Neural cell (in vitro differentiated cells): Measurements from ENCODE around the gene LMO1. TPM values are rescaled to one million over a fixed set of nuclear protein-coding genes. Genes with fewer than 3 reads are reported as not detected.

Experiments
- H2AFZ ChIP-seq: fragments of 200-600, 300-800 bp; sonication (generic), shearing (Covaris generic); 2 replicates; pipeline ENCODE4 v1.6.0; 2014; ENCODE audit warnings: low read depth, mild to moderate bottlenecking, antibody characterized with exemption, low read length, moderate library complexity
- H3F3A ChIP-seq: fragments of 200-600 bp; shearing (Covaris generic); 2 replicates; pipeline ENCODE4 v1.6.1; 2016; ENCODE audit warnings: mild to moderate bottlenecking, moderate library complexity, mixed read lengths, antibody characterized with exemption, low read length; ENCODE audit not compliant: insufficient read depth, poor library complexity, severe bottlenecking
- H3K27ac ChIP-seq: fragments of 200-600, 300-800 bp; sonication (generic), shearing (Covaris generic); 2 replicates; pipeline ENCODE4 v1.5.1; 2014; ENCODE audit warnings: mild to moderate bottlenecking, low read length, moderate library complexity
- H3K27me3 ChIP-seq: fragments of 300-800, 200-600 bp; sonication (generic), shearing (Covaris generic); 2 replicates; pipeline ENCODE4 v1.6.0; 2014; ENCODE audit warnings: mild to moderate bottlenecking, low read depth, low read length, moderate library complexity; ENCODE audit not compliant: insufficient read depth
- H3K36me3 ChIP-seq: fragments of 300-800, 200-600 bp; sonication (generic), shearing (Covaris generic); 2 replicates; pipeline ENCODE4 v1.5.1; 2014; ENCODE audit warnings: mild to moderate bottlenecking, antibody characterized with exemption, low read length, moderate library complexity; ENCODE audit not compliant: insufficient read depth
- H3K4me2 ChIP-seq: fragments of 300-800, 200-600 bp; sonication (generic), shearing (Covaris generic); 2 replicates; pipeline ENCODE4 v1.6.0; 2014; ENCODE audit warnings: mild to moderate bottlenecking, low read length
- H3K4me3 ChIP-seq: fragments of 300-800, 200-600 bp; sonication (generic), shearing (Covaris generic); 2 replicates; pipeline ENCODE4 v1.5.1; 2014; ENCODE audit warnings: mild to moderate bottlenecking, low read length, moderate library complexity
- H3K79me2 ChIP-seq: fragments of 200-600 bp; shearing (Covaris generic); replicated peaks from 2 replicates; pipeline ENCODE4 v1.6.0; 2014; ENCODE audit warnings: mild to moderate bottlenecking, low read length, moderate library complexity; ENCODE audit not compliant: insufficient read depth
- H3K9ac ChIP-seq: fragments of 300-800, 200-600 bp; sonication (generic), shearing (Covaris generic); 2 replicates; pipeline ENCODE4 v1.6.1; 2016; ENCODE audit warnings: mild to moderate bottlenecking, low read length, mixed read lengths
- H3K9me2 ChIP-seq: fragments of 200-600 bp; shearing (Covaris generic); 2 replicates; pipeline ENCODE4 v1.6.1; 2016; ENCODE audit warnings: mild to moderate bottlenecking, low read length, mixed read lengths; ENCODE audit not compliant: insufficient read depth
- H3K9me3 ChIP-seq: fragments of 200-600, 300-800 bp; sonication (generic), shearing (Covaris generic); 2 replicates; pipeline ENCODE4 v1.6.1; 2016; ENCODE audit warnings: mild to moderate bottlenecking, mixed run types, low read length, moderate library complexity, mixed read lengths
- H4K20me1 ChIP-seq: fragments of 200-600 bp; shearing (Covaris generic); 2 replicates; pipeline ENCODE4 v1.6.1; 2016; ENCODE audit warnings: mild to moderate bottlenecking, mixed run types; ENCODE audit not compliant: insufficient read depth
- CTCF ChIP-seq: fragments of 450-650 bp; IDR thresholded peaks from 2 replicates; pipeline ENCODE4 v1.5.1; 2014; ENCODE audit warnings: antibody characterized with exemption, mild to moderate bottlenecking, moderate library complexity; ENCODE audit not compliant: poor library complexity, severe bottlenecking
- EP300 ChIP-seq: fragments of 450-650 bp; conservative IDR thresholded peaks from 2 replicates; pipeline ENCODE4 v1.6.1; 2014; ENCODE audit warnings: antibody characterized with exemption, mild to moderate bottlenecking, moderate library complexity; ENCODE audit not compliant: poor library complexity, severe bottlenecking
- EZH2 ChIP-seq: fragments of 200-600, 300-800 bp; shearing (Covaris generic), sonication (generic); IDR thresholded peaks from 2 replicates; pipeline ENCODE4 v1.6.1; 2014; ENCODE audit warnings: antibody characterized with exemption, low read length, borderline replicate concordance, mild to moderate bottlenecking; ENCODE audit not compliant: insufficient read depth, poor library complexity, severe bottlenecking
- MXI1 ChIP-seq: fragments of 450-650 bp; conservative IDR thresholded peaks from 2 replicates; pipeline ENCODE4 v1.6.1; 2014; ENCODE audit warnings: antibody characterized with exemption, mild to moderate bottlenecking; ENCODE audit not compliant: poor library complexity, severe bottlenecking
- POLR2AphosphoS5 ChIP-seq: IDR thresholded peaks from 2 replicates; pipeline ENCODE4 v1.6.1; 2012
- RAD21 ChIP-seq: fragments of 450-650 bp; conservative IDR thresholded peaks from 2 replicates; pipeline ENCODE4 v1.6.1; 2014; ENCODE audit warnings: antibody characterized with exemption, mild to moderate bottlenecking, moderate library complexity
- REST ChIP-seq: IDR thresholded peaks from 2 replicates; pipeline ENCODE4 v1.6.1; 2012; ENCODE audit warnings: borderline replicate concordance
- SMC3 ChIP-seq: fragments of 450-650 bp; conservative IDR thresholded peaks from 2 replicates; pipeline ENCODE4 v1.6.1; 2014; ENCODE audit warnings: antibody characterized with exemption, mild to moderate bottlenecking, moderate library complexity; ENCODE audit not compliant: poor library complexity
- TAF1 ChIP-seq: IDR thresholded peaks from 2 replicates; pipeline ENCODE4 v1.6.1; 2012; ENCODE audit warnings: low read depth
- polyA plus RNA-seq: library from polyadenylated mRNA; depleted of rRNA; stranded (reverse); fragments of >200 nt; gene quantifications from 2 replicates; pipeline ENCODE4 v1.2.3, GENCODE V29; 2014

Gene LMO1
- polyA plus RNA-seq, 1 donor from 2014 or later, result 4.4 TPM

DNA sequence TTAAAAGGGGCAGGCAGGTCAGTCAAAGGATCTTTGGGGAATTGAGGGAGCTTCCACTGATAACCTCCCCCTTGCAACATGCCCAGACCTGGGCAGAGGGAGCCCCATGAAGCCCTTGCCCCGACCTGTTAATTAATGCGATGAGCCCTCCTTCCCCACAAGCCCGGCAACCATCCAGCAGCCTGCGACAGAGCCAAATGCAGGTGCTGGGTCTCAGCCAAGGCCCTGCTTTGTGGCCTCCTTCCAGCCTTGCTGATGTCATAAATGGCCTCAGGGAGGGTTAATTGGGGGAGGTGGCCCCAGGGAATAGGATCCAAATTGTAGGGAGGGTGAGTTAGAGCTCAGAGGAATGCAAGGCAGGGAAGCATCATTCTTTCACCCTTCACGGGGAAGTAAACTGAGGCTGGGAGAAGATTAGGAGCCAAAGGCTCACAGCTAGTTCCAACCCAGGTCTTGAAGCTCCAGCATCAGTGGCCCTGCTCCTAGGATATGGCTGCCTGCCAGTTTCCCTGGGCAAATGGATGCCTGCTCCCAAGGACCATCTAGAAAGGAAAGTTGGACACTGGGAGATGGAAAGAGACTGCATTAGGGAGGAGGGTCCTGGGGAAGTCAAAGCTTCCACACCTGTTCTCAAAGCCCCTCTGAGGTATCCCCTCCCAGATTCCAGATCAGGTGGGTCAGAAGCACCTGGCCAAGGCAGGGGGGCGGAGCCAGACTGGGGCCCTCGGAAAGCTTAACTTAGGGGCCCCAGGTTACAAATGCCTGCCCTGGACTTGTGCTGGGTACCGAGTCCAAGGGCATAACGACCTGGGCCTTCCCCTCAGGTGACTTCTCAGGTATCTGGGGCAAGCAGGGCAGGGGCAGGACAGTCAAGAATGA lies 34.1 kb downstream of the LMO1 start:
- no peak for TF ChIP-seq RAD21
- TF ChIP-seq CTCF, result no peak
- no peak for TF ChIP-seq POLR2AphosphoS5
- TF ChIP-seq EZH2, result no peak
- H3K27ac ChIP-seq, result no peak overlapping the region
- no peak overlapping the region for H3K4me3 ChIP-seq
- H3K4me2 ChIP-seq, result no peak overlapping the region
- H3K9ac ChIP-seq, result no peak overlapping the region
- no peaks in the 10 kb centered on the region for H3F3A ChIP-seq
- no peaks in the 10 kb centered on the region for H4K20me1 ChIP-seq
- no peak overlapping the region for H2AFZ ChIP-seq
- no peaks in the 10 kb centered on the region for H3K9me3 ChIP-seq
- H3K36me3 ChIP-seq, result no peaks in the 10 kb centered on the region
- no peaks in the 10 kb centered on the region for H3K27me3 ChIP-seq
- H3K9me2 ChIP-seq, result no peaks in the 10 kb centered on the region
- H3K79me2 ChIP-seq, result no peaks in the 10 kb centered on the region

GRCh38 chr11:8228231-8228630 lies 35.4 kb downstream of the LMO1 start:
- Histone ChIP-seq H3K27ac (no peak overlapping the region), H3K27me3 (no peaks in the 10 kb centered on the region), H3K4me2 (no peak overlapping the region)

DNA sequence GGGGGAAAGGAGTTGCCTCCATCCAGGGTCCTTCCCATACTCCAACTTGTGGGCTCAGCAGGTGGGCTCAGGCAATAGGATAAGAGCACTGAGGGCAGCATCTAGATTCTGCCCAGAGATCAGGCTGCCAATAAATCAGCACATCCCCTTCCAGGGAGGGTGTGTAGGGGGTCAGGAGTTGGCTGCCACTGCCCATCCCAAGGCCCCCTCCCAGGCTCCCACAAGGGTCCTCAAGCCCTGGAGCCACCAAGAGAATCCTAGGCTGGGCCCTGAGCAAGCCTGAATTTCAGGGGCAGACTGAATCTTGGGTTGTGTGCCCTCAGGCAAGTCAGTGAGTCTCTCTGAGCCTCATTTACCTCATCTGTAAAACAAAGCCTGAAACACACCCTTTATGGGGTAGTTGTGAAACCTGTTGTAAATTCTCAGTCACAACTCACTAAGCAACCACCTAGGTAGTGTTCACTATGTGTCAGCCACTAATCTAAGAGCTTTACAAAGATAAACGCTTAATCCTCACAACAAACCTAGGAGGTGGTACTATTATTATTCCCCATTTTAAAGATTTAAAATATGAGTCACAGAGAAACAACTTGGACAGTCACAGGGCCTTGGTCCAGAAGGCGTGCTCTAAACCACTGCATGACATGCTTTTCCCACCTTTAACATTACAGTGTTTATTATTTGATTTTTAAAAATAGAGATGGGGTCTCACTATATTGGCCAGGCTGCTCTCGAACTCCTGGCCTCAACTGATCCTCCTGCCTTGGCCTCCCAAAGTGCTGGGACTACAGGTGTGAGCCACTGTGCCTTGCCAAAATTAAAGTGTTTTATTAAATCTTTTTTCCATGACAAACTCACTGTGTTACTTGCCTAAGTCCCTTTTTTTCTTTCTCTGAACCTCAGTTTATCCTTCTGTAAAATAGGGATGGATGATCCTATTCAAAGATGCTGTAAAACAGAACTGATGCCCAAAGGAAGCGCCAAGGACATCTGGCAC lies 36.2 kb downstream of the LMO1 start:
- H4K20me1 ChIP-seq, result no peaks in the 10 kb centered on the region
- no peak overlapping the region for H3K9ac ChIP-seq
- no peak for TF ChIP-seq MXI1
- TF ChIP-seq RAD21, result no peak
- TF ChIP-seq EZH2, result no peak
- TF ChIP-seq CTCF, result no peak
- no peak for TF ChIP-seq POLR2AphosphoS5
- TF ChIP-seq TAF1, result no peak
- TF ChIP-seq REST, result no peak
- no peak for TF ChIP-seq EP300
- TF ChIP-seq SMC3, result no peak
- H2AFZ ChIP-seq, result no peak overlapping the region
- H3K36me3 ChIP-seq, result no peaks in the 10 kb centered on the region
- H3F3A ChIP-seq, result no peaks in the 10 kb centered on the region
- no peak overlapping the region for H3K4me2 ChIP-seq
- no peak overlapping the region for H3K27ac ChIP-seq
- H3K4me3 ChIP-seq, result no peak overlapping the region
- no peaks in the 10 kb centered on the region for H3K9me3 ChIP-seq
- H3K27me3 ChIP-seq, result no peaks in the 10 kb centered on the region
- H3K79me2 ChIP-seq, result no peaks in the 10 kb centered on the region
- no peaks in the 10 kb centered on the region for H3K9me2 ChIP-seq

More at GRCh38 chr11:8228231-8228630, 35.4 kb downstream of the LMO1 start:
- Histone ChIP-seq H3K4me3 (no peak overlapping the region), H3F3A (no peaks in the 10 kb centered on the region), H3K9ac (no peak overlapping the region), H3K36me3 (no peaks in the 10 kb centered on the region), H3K79me2 (no peaks in the 10 kb centered on the region), H3K9me2 (no peaks in the 10 kb centered on the region), H3K9me3 (no peaks in the 10 kb centered on the region), H2AFZ (no peak overlapping the region), H4K20me1 (no peaks in the 10 kb centered on the region)
- TF ChIP-seq EP300 (no peak), RAD21 (no peak), TAF1 (no peak), SMC3 (no peak)
